Endothelial cell of umbilical vein (primary cell): ENCODE results near the gene ANGPTL4. TPM values are rescaled to one million over a fixed set of nuclear protein-coding genes. Genes with fewer than 3 reads are reported as not detected.
A peak's percentile ranks its signal among the peaks of the same experiment; 100 is the strongest.
"Not testable (repeated sequence)": the region's sequence is repeated elsewhere in the genome, so short reads cannot be mapped to it uniquely, and the experiment has no call there.

Experiments
- BruUV-seq: library from RNA; stranded (reverse); fragments of 400-500 nt; replicated peaks from 2 replicates; lab custom pipeline; 2021; lab: Mats Ljungman, UMichigan
- CTCF ChIA-PET: fragments of 300-600, 350-600 bp; sonication (Branson Sonifier 250); formaldehyde crosslinking; loops from one replicate; lab custom pipeline; 2021; ENCODE audit warnings: antibody characterized with exemption, inconsistent platforms; lab: Charles Lee
- POLR2A ChIA-PET: fragments of 300-600, 350-600 bp; sonication (Branson Sonifier 250); formaldehyde crosslinking; loops from one replicate; lab custom pipeline; 2021; ENCODE audit warnings: antibody characterized with exemption, inconsistent platforms; lab: Charles Lee
- DNase-seq: peaks from one replicate; pipeline ENCODE4 v3.0.0-alpha.2; 2011; ENCODE audit warnings: low read depth, low spot score
- FAIRE-seq: peaks from 2 replicates; lab custom pipeline; 2011; peaks lifted over from hg19 to GRCh38; lab: Jason Lieb, UNC
- H2AFZ ChIP-seq: 2 replicates; pipeline ENCODE4 v1.6.0; 2012; ENCODE audit warnings: low read depth, low read length, control low read depth, inconsistent platforms
- H3K27ac ChIP-seq: 2 replicates; pipeline ENCODE4 v1.5.1; 2011; ENCODE audit warnings: low read depth, mild to moderate bottlenecking, control low read depth, low read length, moderate library complexity; ENCODE audit not compliant: insufficient read depth
- H3K27me3 ChIP-seq, 2 experiments: 2 replicates each; pipeline versions ENCODE4 v1.6.0 to v1.6.1; 2011; ENCODE audit warnings: low read length in 2 of 2, mixed read lengths in 1 of 2; ENCODE audit not compliant: control insufficient read depth in 2 of 2, insufficient read depth in 2 of 2
- H3K36me3 ChIP-seq, 2 experiments: 2 replicates in 1 of 2; 3 replicates in 1 of 2; pipeline ENCODE4 v1.5.1; 2011; ENCODE audit warnings: low read length in 2 of 2, mild to moderate bottlenecking in 1 of 2, moderate library complexity in 1 of 2; ENCODE audit not compliant: control insufficient read depth in 2 of 2, insufficient read depth in 2 of 2; ENCODE audit errors: extremely low read depth in 1 of 2
- H3K4me1 ChIP-seq: 3 replicates; pipeline ENCODE4 v1.5.1; 2011; ENCODE audit warnings: mild to moderate bottlenecking, low read length; ENCODE audit not compliant: control insufficient read depth, insufficient read depth; ENCODE audit errors: extremely low read depth
- H3K4me2 ChIP-seq: 2 replicates; pipeline ENCODE4 v1.6.1; 2011; ENCODE audit warnings: low read length, control low read depth, mixed read lengths; ENCODE audit not compliant: insufficient read depth
- H3K4me3 ChIP-seq, 3 experiments: fragments of 200-600 bp in 1 of 3; sonication (generic), shearing (Covaris generic) in 1 of 3; replicated peaks in 1 of 3; 2 replicates each; pipeline ENCODE4 v1.5.1; 2011 to 2016; ENCODE audit warnings: control low read depth in 3 of 3, low read length in 3 of 3, mild to moderate bottlenecking in 2 of 3, inconsistent platforms in 1 of 3, low read depth in 1 of 3, moderate library complexity in 1 of 3; ENCODE audit not compliant: insufficient read depth in 1 of 3
- H3K79me2 ChIP-seq: 2 replicates; pipeline ENCODE4 v1.6.0; 2012; ENCODE audit warnings: low read length, inconsistent platforms; ENCODE audit not compliant: control insufficient read depth, insufficient read depth
- H3K9ac ChIP-seq: replicated peaks from 2 replicates; pipeline ENCODE3; 2011; ENCODE audit warnings: low read length, control low read depth; ENCODE audit not compliant: insufficient read depth; ENCODE audit errors: extremely low read depth
- H3K9me1 ChIP-seq: replicated peaks from 3 replicates; pipeline ENCODE4 v1.6.0; 2011; ENCODE audit warnings: mild to moderate bottlenecking, low read length; ENCODE audit not compliant: control insufficient read depth, insufficient read depth; ENCODE audit errors: extremely low read depth
- H3K9me3 ChIP-seq: replicated peaks from 2 replicates; pipeline ENCODE4 v1.5.1; 2012; ENCODE audit warnings: low read length, inconsistent platforms; ENCODE audit not compliant: control insufficient read depth, insufficient read depth
- H4K20me1 ChIP-seq: replicated peaks from 2 replicates; pipeline ENCODE3; 2011; ENCODE audit warnings: mild to moderate bottlenecking, low read length; ENCODE audit not compliant: control insufficient read depth, insufficient read depth; ENCODE audit errors: extremely low read depth
- CTCF ChIP-seq, 2 donors: IDR thresholded peaks; 1 replicate in 1 of 2; 2 replicates in 1 of 2; pipeline ENCODE4 v1.5.1; 2011; ENCODE audit warnings: low read length in 2 of 2, mild to moderate bottlenecking in 2 of 2, moderate library complexity in 2 of 2, control low read depth in 1 of 2, inconsistent platforms in 1 of 2, low read depth in 1 of 2; ENCODE audit not compliant: insufficient read depth in 1 of 2; ENCODE audit errors: extremely low read depth in 1 of 2
- FOS ChIP-seq: IDR thresholded peaks from 2 replicates; pipeline ENCODE4 v1.6.1; 2011; ENCODE audit warnings: mild to moderate bottlenecking, low read length, moderate library complexity, borderline replicate concordance; ENCODE audit not compliant: insufficient read depth
- GATA2 ChIP-seq: IDR thresholded peaks from 2 replicates; pipeline ENCODE4 v1.7.0; 2011; ENCODE audit warnings: low read depth, mild to moderate bottlenecking, moderate library complexity, mixed read lengths, low read length; ENCODE audit not compliant: insufficient read length, insufficient read depth
- POLR2AphosphoS5 ChIP-seq: IDR thresholded peaks from 2 replicates; pipeline ENCODE4 v1.6.1; 2012; ENCODE audit warnings: low read depth, mild to moderate bottlenecking, control low read depth, low read length, moderate library complexity; ENCODE audit not compliant: insufficient read depth
- dilution Hi-C: fragments of 300-500 bp; cut with MboI; formaldehyde crosslinking; loops from one replicate; pipeline ENCODE4 v1.15.0; 2019; ENCODE audit warnings: low sequenced_read_pairs; ENCODE audit not compliant: extremely low pct_ligation_motif_present
- intact Hi-C: fragments of 100-400 bp; cut with micrococcal nuclease; formaldehyde crosslinking; loops from one replicate; pipeline ENCODE4 v1.10.0; 2022
- polyA plus RNA-seq, 4 experiments: library from polyadenylated mRNA; depleted of rRNA in 3 of 4; stranded (reverse) in 3 of 4; unstranded in 1 of 4; fragments of >200 nt; gene quantifications; 2 replicates each; pipeline versions ENCODE4 v1.2.1 to v1.2.3, GENCODE V29; 2011 to 2012; ENCODE audit warnings: missing spikeins in 1 of 4
- total RNA-seq: library from RNA; stranded (reverse); gene quantifications from 2 replicates; pipeline ENCODE4 v1.2.3, GENCODE V29; 2021

ANGPTL4 gene
- total and polyA plus RNA-seq, 2 donors (not counting 3 experiments of a cell fraction or from before 2014, with no cell fraction given): 3.9 to 14.1 TPM

- Histone ChIP-seq H3K4me1 (peaks cover 17% of the 10 kb centered on the region), H3K27ac (no peak overlapping the region), H3K4me2 (no peak overlapping the region), H3K79me2 (peaks cover 14% of the 10 kb centered on the region), H4K20me1 (no peaks in the 10 kb centered on the region), H3K9ac (no peak overlapping the region), H3K4me3 (no peak overlapping the region), H3K27me3 (no peaks in the 10 kb centered on the region), H3K9me3 (no peaks in the 10 kb centered on the region), H3K9me1 (no peaks in the 10 kb centered on the region), H3K36me3 (peaks cover 0 to 3% of the 10 kb centered on the region in 2 experiments), H2AFZ (no peak overlapping the region)
- FAIRE-seq: no peak
- DNase-seq: no peak
- intact Hi-C loops: loop anchor here (10.0 kb wide), 1 partner anchor 52 kb away; no protein-coding TSS in a partner anchor
- BruUV-seq: no TSS peak
- CTCF ChIA-PET: no interaction called here
- POLR2A ChIA-PET: interaction anchor here (0.6 kb wide), 1 partner anchor 271 kb away, joined by 6 read pairs; no protein-coding TSS in a partner anchor
- TF ChIP-seq FOS: no peak
- no peak for TF ChIP-seq CTCF (IDR thresholded peaks at IDR 0.05; ENCODE audit: extremely low read depth in 1 of 2, insufficient read depth in 1 of 2, low read depth in 1 of 2, low read length in 2 of 2)
- TF ChIP-seq GATA2: no peak
- peak; percentile 22 for TF ChIP-seq POLR2AphosphoS5
- dilution Hi-C loops: no loop called here
Observed at GRCh38 chr19:8316351-8317125, 47.4 kb upstream of the ANGPTL4 start.

- POLR2A ChIA-PET: not testable (repeated sequence)
Observed at GRCh38 chr19:8318835-8319234, 45.1 kb upstream of the ANGPTL4 start.

More at GRCh38 chr19:8318835-8319234, 45.1 kb upstream of the ANGPTL4 start:
- H3K9ac ChIP-seq, dilution Hi-C loops, H4K20me1 ChIP-seq, DNase-seq, H3K9me1 ChIP-seq, H3K4me2 ChIP-seq, H2AFZ ChIP-seq, H3K27ac ChIP-seq, BruUV-seq, H3K27me3 ChIP-seq, H3K9me3 ChIP-seq, H3K36me3 ChIP-seq, H3K4me3 ChIP-seq: not testable (repeated sequence)
- CTCF ChIA-PET: interaction anchor here (0.7 to 1.6 kb wide), 4 partner anchors 11 to 195 kb away, joined by 3 to 7 read pairs (median 4); partner anchors contain the start of gene ZNF414
- intact Hi-C loops: loop anchor here (10.0 kb wide), 1 partner anchor 54 kb away; no protein-coding TSS in a partner anchor
- H3K4me1 ChIP-seq: peaks cover 24% of the 10 kb centered on the region
- peaks cover 32% of the 10 kb centered on the region for H3K79me2 ChIP-seq
- peak; percentile 26 for FAIRE-seq
